ENCODE results near the gene ZNF385B. TPM values are rescaled to one million over a fixed set of nuclear protein-coding genes. Genes with fewer than 3 reads are reported as not detected.

The ZNF385B gene
- polyA plus RNA-seq, 1 of the 3 experiments (the other 2 are of a cell fraction): 0.16 TPM

DNA sequence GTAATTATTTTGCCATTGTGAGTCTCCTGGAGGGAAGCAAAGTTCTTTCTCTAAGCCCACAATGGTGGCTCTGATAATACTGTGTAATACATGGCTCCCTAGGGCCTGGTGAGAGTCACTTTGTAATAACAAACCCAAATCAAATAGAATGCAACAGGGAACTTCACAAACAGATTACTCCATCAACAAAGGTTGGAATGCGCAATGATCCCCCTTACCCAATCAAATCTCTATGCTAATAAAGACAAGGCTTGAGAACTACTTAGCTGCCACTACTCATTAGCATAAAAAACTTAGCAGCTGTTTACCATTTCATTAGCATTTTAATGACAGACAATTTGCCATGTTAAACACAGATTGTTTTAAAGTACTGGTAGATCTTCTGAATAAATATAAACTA, 311.2 kb downstream of the ZNF385B start:
- H3K79me2 ChIP-seq (ENCODE audit: insufficient read depth): no peaks in the 10 kb centered on the region
- H3K9me2 ChIP-seq: no peaks in the 10 kb centered on the region
- no peak overlapping the region for H3K9ac ChIP-seq
- ChIA-PET CTCF (no interaction called here), POLR2A (no interaction called here)
- H3K4me1 ChIP-seq (ENCODE audit: control insufficient read depth in 1 of 2, insufficient read depth in 2 of 2, low read depth in 1 of 2, low read length in 1 of 2): no peaks in the 10 kb centered on the region
- TF ChIP-seq, protein P1, sequence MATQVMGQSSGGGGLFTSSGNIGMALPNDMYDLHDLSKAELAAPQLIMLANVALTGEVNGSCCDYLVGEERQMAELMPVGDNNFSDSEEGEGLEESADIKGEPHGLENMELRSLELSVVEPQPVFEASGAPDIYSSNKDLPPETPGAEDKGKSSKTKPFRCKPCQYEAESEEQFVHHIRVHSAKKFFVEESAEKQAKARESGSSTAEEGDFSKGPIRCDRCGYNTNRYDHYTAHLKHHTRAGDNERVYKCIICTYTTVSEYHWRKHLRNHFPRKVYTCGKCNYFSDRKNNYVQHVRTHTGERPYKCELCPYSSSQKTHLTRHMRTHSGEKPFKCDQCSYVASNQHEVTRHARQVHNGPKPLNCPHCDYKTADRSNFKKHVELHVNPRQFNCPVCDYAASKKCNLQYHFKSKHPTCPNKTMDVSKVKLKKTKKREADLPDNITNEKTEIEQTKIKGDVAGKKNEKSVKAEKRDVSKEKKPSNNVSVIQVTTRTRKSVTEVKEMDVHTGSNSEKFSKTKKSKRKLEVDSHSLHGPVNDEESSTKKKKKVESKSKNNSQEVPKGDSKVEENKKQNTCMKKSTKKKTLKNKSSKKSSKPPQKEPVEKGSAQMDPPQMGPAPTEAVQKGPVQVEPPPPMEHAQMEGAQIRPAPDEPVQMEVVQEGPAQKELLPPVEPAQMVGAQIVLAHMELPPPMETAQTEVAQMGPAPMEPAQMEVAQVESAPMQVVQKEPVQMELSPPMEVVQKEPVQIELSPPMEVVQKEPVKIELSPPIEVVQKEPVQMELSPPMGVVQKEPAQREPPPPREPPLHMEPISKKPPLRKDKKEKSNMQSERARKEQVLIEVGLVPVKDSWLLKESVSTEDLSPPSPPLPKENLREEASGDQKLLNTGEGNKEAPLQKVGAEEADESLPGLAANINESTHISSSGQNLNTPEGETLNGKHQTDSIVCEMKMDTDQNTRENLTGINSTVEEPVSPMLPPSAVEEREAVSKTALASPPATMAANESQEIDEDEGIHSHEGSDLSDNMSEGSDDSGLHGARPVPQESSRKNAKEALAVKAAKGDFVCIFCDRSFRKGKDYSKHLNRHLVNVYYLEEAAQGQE (IDR thresholded peaks at IDR 0.05; ENCODE audit: low read depth, low read length): no peak
- TF ChIP-seq NFIC (IDR thresholded peaks at IDR 0.05; ENCODE audit: borderline replicate concordance) (no peak), RCOR1 (IDR thresholded peaks at IDR 0.05; ENCODE audit: low read length) (no peak), RFX5 (IDR thresholded peaks at IDR 0.05; ENCODE audit: low read length) (no peak), RAD21 (IDR thresholded peaks at IDR 0.05; ENCODE audit: low read length) (no peak), GATA2 (CRISPR knock-in tag; IDR thresholded peaks at IDR 0.05) (no peak), CHD2 (IDR thresholded peaks at IDR 0.05; ENCODE audit: low read length, partially characterized antibody) (no peak), GABPA (IDR thresholded peaks at IDR 0.05; ENCODE audit: low read depth) (no peak), MXI1 (IDR thresholded peaks at IDR 0.05; ENCODE audit: low read depth, low read length) (no peak)
- TF ChIP-seq, protein P2, sequence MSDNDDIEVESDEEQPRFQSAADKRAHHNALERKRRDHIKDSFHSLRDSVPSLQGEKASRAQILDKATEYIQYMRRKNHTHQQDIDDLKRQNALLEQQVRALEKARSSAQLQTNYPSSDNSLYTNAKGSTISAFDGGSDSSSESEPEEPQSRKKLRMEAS (IDR thresholded peaks at IDR 0.05; ENCODE audit: low read depth): no peak
- TF ChIP-seq, protein P3, sequence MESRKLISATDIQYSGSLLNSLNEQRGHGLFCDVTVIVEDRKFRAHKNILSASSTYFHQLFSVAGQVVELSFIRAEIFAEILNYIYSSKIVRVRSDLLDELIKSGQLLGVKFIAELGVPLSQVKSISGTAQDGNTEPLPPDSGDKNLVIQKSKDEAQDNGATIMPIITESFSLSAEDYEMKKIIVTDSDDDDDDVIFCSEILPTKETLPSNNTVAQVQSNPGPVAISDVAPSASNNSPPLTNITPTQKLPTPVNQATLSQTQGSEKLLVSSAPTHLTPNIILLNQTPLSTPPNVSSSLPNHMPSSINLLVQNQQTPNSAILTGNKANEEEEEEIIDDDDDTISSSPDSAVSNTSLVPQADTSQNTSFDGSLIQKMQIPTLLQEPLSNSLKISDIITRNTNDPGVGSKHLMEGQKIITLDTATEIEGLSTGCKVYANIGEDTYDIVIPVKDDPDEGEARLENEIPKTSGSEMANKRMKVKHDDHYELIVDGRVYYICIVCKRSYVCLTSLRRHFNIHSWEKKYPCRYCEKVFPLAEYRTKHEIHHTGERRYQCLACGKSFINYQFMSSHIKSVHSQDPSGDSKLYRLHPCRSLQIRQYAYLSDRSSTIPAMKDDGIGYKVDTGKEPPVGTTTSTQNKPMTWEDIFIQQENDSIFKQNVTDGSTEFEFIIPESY (IDR thresholded peaks at IDR 0.05; ENCODE audit: borderline replicate concordance, low read depth): no peak
- H3F3A ChIP-seq (replicated peaks; ENCODE audit: insufficient read depth): no peaks in the 10 kb centered on the region
- no peak overlapping the region for H3K4me3 ChIP-seq (ENCODE audit: low read depth in 2 of 2, low read length in 1 of 2)
- no peak overlapping the region for H3K4me2 ChIP-seq
- H3K27me3 ChIP-seq (ENCODE audit: insufficient read depth): no peaks in the 10 kb centered on the region
- H4K20me1 ChIP-seq (ENCODE audit: insufficient read depth): no peaks in the 10 kb centered on the region
- no peaks in the 10 kb centered on the region for H3K36me3 ChIP-seq (replicated peaks in 1 of 2; ENCODE audit: control insufficient read depth in 1 of 2, insufficient read depth in 2 of 2, low read length in 1 of 2)
- H3K9me3 ChIP-seq: no peaks in the 10 kb centered on the region
- WGBS (ENCODE audit: low lambda C conversion rate): 88% methylated on average over 1 of the region's 1 CpG
- no peak overlapping the region for H2AFZ ChIP-seq (ENCODE audit: low read depth)
- no peak overlapping the region for H3K27ac ChIP-seq (ENCODE audit: low read depth in 2 of 2, low read length in 1 of 2)
- DNase-seq: no peak

DNA sequence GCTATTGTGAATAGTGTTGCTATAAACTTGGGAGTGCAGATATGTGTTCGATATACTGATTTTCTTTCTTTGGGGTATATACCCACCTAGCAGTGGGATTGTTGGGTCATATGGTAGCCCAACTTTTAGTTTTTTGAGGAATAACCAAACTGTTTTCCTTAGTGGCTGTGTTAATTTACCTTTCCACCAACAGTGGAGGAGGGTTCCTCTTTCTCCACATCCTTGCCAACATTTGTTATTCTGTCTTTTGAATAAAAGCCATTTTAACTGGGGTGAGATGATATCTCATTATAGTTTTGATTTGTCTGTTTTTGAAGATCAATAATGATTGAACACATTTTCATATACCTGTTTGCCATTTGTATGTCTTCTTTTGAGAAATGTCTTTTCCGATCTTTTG, 314.8 kb downstream of the ZNF385B start:
- H3K9me3 ChIP-seq: no peaks in the 10 kb centered on the region
- ChIA-PET CTCF (no interaction called here), POLR2A (no interaction called here)
- no peak overlapping the region for H2AFZ ChIP-seq (ENCODE audit: low read depth)
- H3K27ac ChIP-seq (ENCODE audit: low read depth in 2 of 2, low read length in 1 of 2): no peak overlapping the region
- no peaks in the 10 kb centered on the region for H3K36me3 ChIP-seq (replicated peaks in 1 of 2; ENCODE audit: control insufficient read depth in 1 of 2, insufficient read depth in 2 of 2, low read length in 1 of 2)
- 92% methylated on average over 2 of the region's 2 CpGs for WGBS (ENCODE audit: low lambda C conversion rate)
- H3K9ac ChIP-seq: no peak overlapping the region
- H3K9me2 ChIP-seq: no peaks in the 10 kb centered on the region
- H3K27me3 ChIP-seq (ENCODE audit: insufficient read depth): no peaks in the 10 kb centered on the region
- H3F3A ChIP-seq (replicated peaks; ENCODE audit: insufficient read depth): no peaks in the 10 kb centered on the region
- no peaks in the 10 kb centered on the region for H4K20me1 ChIP-seq (ENCODE audit: insufficient read depth)
- no peak overlapping the region for H3K4me3 ChIP-seq (ENCODE audit: low read depth in 2 of 2, low read length in 1 of 2)
- DNase-seq: no peak
- H3K79me2 ChIP-seq (ENCODE audit: insufficient read depth): no peaks in the 10 kb centered on the region
- H3K4me2 ChIP-seq: no peak overlapping the region
- H3K4me1 ChIP-seq (ENCODE audit: control insufficient read depth in 1 of 2, insufficient read depth in 2 of 2, low read depth in 1 of 2, low read length in 1 of 2): no peaks in the 10 kb centered on the region
- TF ChIP-seq RAD21 (IDR thresholded peaks at IDR 0.05; ENCODE audit: low read length) (no peak), NFIC (IDR thresholded peaks at IDR 0.05; ENCODE audit: borderline replicate concordance) (no peak), FOXJ3 (CRISPR knock-in tag; IDR thresholded peaks at IDR 0.05) (no peak), GATA2 (CRISPR knock-in tag; IDR thresholded peaks at IDR 0.05) (no peak), SMC3 (IDR thresholded peaks at IDR 0.05; ENCODE audit: low read depth, low read length) (no peak), TCF12 (IDR thresholded peaks at IDR 0.05) (no peak), MXI1 (IDR thresholded peaks at IDR 0.05; ENCODE audit: low read depth, low read length) (no peak)
- TF ChIP-seq, protein P1 (IDR thresholded peaks at IDR 0.05; ENCODE audit: low read depth, low read length): no peak
- TF ChIP-seq, protein P3 (IDR thresholded peaks at IDR 0.05; ENCODE audit: borderline replicate concordance, low read depth): no peak
